GM21515 (cell line): ENCODE results near the gene MEGF6.
A peak's percentile ranks its signal among the peaks of the same experiment; 100 is the strongest.

Source experiments
- ATAC-seq: cut with Tn5 transposase; IDR thresholded peaks from one replicate; pipeline ENCODE4 v1.9.1; 2021; ENCODE audit not compliant: unreplicated experiment

Gene MEGF6

DNA sequence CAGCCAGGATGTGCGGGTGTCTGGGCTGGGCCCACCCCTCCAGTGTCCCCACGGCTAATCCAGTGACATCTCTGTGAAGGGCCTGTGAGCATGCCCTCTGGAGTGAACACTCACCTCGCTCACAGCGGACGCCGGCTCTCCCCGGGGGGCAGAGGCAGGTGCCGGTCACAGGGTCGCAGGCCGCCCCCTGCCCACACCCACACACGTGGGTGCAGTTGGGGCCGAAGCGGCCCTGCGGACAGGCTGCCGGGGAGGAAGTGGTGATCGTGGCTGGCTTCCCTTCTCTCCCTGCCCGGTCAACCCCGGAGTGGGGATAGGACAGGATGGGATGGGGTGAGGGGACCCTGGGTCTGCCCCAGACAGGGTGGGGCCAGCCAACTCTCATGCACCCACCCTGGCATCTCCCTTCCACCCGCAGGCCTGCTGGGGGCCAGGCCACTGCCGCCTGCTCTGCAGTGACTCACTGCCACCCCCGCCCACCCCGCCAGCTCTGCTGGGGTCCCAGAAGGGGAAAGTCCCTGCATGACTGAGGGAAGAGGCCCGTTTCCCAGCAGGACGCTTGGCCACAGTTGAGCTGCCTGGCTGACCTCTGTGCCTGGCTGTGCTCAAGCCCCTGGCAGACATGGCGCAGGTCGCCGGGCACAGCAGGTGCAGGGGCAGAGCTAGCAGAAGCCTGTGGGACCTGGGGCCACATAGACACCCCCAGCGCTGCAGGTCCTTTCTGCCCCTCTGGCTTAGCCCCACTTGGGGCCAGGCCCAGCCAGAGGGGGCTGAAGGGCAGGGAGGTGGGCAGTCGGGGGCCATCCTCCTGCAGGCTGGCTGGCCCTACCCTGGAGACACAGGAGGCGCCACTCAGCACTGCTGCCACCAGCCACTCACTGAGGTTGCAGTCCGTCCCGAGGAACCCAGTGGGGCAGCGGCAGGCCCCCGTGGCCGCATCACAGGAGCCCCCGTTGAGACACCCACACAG lies 115.2 kb downstream of the MEGF6 start:
- ATAC-seq: no peak

DNA sequence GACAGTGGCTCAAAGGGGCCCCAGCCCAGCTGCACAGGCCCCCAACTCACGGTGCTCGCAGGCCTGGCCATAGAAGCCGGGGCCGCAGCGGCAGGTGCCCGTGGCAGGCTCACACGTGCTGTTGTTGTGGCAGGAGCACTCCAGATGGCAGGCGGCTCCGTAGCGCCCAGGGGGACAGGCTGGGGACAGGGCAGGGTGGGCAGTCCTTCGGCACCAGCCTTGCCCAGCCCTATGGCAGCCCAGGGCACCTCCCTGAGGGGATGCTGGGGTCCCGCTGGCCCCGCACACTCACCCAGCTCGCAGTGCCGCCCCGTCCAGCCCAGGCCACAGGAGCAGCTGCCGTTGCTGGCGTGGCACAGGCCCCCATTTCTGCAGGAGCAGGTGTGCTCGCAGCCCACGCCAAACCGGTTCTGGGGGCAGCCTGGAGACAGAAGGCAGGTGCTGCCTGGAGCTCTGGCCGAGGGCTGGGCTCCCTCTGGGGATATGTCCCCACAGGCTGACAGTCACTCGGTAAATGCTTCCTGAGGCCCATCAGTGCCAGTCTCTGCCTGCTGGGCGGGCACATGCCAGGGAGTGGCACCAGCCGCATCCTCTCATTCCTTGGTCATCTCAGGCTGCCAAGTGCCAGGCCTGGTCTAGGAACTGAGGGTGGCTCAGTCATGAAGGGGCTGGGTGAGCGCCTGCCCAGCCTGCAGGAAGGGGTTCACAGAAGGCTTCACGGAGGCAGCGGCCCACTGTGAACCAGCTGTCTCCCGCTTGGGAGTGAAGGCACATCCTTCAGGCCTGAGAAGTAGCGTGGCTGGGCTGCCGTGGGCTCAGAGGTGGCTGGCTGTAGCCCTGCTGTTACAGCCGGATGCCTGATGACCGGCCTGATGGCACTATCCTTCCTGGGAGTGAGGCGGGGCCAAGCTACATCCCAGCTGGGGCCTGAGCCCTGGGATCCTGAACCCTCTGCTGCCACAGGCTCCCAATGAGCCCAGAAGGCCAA lies 116.7 kb downstream of the MEGF6 start:
- no peak for ATAC-seq

DNA sequence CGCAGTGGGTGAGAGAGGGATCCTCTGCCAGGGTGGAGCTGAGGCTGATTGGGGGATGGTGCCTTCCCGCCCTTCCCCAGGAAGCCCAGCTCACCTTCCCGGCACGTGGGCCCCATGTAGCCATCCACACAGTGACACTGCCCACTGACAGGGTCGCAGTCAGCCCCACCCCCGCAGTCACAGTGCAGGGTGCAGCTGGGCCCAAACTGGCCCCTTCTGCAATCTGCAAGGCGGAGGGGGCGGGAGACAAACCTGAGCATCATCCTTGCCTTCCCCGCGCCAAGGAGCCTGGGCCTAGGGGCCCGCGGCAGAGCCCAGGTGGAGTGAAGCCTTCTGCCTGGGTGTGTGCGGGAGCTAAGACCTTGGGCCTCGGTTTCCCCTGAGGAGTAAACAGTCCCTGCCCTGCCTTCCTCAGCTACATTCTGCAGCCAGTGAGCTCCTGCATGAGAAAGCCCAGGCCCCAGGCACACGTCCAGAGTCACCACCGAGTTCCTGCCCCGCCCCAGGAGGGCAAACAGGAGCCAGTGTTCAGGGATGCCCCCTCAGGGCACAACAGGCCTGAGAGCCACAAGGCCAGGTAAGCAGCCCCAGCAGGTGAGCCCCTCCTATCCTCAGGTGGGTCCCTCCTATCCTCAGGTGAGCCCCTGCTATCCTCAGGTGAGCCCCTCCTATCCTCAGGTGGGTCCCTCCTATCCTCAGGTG lies 118.6 kb downstream of the MEGF6 start:
- ATAC-seq: no peak

DNA sequence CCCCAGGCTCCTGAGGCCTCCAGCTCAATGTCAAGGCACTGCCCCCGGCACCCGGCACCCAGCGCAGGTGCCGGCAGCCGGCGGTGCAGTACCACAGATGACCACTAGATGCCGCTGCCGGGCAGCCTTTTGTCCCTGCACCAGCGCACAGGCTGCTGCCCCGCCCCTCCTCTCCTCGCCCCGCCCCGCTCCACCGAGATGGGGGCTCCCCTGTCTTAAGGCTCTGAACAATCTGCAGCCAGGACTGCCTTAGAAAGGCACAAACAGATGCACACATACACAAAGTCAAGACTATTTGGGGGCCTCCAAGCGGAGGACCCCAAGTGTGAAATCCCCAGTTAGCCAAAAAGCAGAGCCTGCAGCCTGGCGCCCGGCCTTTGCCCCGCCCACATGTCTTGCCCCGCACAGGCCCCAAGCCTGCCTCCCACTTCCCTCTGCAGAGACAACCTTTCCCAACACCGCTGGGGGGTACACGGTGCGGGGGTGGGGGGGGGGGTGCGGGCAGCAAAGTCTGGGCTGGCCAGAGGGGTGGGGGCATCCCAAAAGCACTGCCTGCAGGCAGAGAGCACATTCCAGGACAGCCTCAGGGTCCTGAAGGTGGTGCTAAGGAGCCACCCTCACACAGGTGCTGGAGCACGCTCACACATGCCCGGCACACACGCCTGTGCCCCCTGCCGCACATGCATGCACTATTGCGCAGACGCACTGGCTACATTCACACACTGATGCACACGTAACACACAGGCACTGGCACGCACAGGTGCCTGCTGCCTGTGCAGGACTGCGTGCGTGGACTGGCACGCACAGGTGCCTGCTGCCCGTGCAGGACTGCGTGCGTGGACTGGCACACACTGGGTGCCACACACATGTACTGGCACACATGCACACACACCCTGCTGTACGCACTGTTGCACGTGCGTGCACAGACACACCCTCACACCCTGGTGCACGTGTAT lies 119.7 kb downstream of the MEGF6 start:
- peak; percentile 71 for ATAC-seq

DNA sequence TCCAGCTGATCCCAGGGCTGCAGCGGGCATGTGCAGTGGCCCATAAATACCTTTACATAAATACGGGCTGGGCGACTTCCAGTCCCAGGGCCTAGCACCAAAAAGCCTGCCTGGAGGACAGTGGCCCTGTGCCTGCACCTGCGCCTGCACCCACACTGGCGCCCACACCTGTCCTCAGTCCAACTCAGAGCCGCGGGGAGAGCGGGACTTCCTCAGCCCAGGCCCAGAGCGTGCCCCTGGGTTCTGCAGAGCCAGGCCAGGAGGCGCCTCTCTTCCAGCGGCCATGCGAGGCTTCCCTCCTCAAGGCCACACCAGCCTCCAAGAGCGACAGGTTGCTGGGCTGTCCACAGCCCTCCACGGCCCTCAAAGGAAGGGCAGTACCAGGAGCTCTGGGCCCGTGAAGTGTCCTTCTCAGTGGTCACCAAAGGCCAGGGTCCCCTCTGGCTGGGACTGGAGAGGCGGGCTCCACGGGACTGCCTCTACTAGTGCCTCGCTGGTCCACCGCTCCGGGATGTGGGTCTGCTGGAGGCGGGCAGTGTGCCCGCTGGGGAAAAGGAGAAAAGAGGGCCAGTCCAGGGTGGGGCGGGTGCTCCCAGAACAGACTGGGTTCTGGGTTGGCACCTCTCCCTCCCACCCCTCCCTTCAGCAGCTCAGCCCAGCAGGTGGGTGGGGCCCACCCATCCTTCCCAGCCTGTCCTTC lies 121.1 kb downstream of the MEGF6 start:
- no peak for ATAC-seq

DNA sequence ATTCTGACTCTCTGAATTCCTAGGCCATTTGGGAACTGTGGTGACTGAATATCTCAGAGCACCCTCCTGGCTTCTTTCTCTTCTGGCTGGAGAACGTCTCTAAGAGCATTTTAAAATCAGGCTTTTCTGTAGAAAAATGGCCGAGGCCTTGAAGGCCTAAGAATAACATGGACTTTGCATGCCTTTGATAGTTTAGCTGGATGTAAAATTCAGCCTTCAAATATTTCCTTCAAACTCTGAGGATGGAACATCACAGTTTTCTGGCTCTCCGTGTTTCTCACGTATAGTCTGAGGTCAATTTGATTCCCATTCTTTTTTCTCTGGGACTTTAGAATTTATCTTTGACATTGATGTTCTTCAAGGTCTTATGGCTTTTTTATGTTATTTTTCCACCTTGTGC lies 122.9 kb downstream of the MEGF6 start:
- ATAC-seq: no peak

DNA sequence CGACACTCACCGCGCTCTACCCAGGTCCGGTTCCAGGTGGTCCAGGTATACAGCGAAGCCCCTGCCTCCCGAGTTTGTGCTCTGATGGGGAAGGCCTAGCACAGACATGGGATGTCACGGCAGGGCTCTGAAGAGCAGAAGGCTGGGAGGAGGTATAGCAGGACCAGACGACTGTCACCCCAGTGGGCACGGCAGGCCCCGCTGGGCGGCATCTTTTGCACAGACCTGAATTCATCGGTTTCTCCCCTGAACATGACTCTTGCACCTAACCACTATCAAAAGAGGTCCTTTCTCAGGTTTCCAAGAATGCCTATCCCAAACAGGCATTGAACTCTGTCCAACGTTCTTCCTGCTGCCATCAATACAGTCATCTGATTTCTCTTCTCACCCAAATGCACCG lies 126.3 kb downstream of the MEGF6 start:
- no peak for ATAC-seq

DNA sequence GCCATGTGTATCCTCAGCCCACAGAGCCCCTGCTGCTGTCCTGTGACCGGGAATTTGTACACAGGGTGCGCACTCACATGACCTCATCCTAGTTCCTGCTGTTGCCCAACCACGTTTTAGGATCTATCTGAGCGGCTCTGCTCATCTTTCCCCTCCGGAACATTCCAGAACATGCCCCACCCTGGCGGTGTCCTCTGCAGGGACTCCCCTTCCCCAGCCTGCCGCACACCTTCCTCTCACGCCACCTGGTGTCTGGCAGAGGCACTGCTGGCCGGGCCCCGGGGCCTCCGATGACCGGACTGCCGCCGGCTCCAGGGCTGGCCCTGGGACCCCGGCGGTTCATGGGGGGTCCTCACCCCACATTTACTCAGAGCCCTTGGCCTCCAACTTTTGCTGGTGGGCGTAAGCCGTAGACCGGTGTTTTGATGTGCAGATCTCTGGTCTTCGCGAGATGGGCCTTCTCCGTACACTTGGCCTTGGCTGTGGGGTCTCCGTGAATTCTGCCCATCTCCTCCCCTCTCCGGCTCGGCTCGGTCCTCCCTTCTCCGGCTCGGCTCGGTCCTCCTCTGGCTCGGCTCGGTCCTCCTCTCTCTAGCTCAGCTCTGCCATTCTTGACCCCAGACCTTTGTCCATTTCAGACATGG lies 127.4 kb downstream of the MEGF6 start:
- ATAC-seq: no peak

DNA sequence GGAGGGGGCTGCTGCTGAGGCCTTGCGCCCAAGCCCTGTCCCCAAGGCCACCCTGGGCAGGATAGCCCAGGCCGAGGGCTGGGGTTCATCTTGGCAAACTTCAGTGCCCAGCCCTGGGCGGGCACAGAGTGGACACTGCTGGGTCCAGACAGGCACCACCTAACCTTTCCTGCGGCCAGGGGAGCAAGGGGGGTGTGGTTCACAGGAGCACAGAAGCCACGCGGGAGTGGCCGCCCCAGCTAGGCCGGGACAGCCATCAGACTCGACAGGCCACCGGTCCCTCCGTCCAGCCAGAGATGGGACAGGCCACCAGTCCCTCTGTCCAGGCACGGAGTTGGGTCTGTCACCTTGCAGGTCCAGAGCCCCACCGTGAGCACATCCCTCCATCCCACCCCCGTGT lies 127.9 kb downstream of the MEGF6 start:
- ATAC-seq: no peak

DNA sequence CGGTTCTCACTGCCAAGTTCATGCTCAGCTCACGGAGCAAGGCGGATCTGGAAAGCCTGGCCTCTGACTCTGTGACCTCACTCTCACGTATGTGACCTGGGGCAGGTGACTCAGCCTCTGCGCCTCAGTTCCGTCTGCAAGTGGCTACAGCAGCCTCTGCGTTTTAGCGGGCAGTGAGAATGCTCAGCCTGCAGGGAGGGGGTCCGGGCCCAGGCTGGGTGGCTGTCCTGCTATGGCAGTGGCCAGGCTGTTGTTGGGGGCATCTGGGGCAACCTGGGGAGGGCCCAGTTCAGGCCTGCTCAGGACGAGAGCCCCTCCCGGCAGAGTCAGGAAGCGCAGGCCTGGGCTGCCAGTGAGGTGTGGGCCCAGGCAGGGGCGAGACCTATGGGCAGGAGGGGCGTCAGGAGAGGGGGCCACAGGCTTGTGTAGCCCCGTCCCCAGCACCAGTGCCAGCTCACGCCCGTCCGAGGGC lies 128.9 kb downstream of the MEGF6 start:
- ATAC-seq: no peak

DNA sequence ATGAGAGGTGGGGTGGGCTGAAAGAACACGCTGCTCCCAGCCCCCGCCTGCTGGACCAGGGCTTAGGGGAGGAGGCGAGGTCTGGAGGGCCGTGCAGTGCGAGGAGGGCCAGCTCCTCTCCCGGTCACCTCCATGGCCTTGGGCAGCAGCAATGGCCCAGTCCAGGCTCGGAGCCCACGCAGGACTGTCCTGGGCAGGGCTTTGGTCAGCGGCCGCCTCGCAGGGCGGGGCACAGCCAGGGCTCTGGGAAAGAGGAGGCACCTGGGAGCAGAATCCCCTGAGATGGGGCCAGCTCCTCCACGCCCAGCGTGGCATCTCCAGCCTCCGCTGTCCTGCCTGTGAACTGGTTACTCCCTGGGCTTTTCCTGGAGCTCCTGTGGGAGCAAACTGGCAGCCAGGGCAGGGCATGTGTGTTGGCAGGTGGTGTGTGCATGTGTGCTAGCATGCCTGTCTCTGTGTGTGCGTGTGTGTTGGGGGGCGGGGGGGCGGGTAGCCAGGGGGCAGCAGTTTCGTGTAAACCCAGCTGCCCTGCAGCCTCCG lies 129.4 kb downstream of the MEGF6 start:
- ATAC-seq: no peak

DNA sequence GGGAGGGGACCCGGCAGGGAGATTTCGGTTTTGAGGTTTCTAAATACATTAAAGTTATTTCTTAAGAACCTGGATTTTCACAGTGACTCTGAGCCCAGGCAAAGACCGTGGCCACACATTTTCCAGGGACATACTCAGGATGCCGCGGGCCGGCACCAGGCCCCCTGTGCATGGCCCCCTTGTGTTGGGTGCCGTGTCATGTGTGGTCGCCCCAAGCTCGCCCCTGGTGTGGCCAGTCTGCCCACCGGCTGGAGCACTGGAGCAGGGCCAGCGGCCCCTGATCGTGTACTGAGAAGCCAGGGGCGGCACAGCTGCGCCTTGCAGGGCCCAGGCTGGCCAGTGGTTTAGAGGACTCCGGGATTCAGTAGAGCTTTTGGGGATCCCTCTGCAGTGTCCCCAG lies 130.3 kb downstream of the MEGF6 start:
- no peak for ATAC-seq

DNA sequence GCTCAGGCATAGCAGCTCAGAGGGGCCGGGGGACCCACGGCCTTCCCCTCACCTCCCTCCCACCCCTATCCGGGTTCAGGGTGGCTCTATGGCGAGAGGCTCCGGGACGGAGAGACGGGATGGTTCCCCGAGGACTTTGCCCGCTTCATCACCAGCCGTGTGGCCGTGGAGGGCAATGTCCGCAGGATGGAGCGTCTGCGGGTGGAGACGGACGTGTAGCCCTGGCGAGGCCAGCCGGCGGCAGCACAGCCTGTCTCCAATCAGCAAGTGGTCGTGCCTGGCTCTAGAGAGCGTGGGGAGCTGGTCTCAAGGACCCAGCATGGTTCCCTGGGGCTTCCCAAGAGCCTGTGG lies 131.0 kb downstream of the MEGF6 start:
- ATAC-seq: no peak

DNA sequence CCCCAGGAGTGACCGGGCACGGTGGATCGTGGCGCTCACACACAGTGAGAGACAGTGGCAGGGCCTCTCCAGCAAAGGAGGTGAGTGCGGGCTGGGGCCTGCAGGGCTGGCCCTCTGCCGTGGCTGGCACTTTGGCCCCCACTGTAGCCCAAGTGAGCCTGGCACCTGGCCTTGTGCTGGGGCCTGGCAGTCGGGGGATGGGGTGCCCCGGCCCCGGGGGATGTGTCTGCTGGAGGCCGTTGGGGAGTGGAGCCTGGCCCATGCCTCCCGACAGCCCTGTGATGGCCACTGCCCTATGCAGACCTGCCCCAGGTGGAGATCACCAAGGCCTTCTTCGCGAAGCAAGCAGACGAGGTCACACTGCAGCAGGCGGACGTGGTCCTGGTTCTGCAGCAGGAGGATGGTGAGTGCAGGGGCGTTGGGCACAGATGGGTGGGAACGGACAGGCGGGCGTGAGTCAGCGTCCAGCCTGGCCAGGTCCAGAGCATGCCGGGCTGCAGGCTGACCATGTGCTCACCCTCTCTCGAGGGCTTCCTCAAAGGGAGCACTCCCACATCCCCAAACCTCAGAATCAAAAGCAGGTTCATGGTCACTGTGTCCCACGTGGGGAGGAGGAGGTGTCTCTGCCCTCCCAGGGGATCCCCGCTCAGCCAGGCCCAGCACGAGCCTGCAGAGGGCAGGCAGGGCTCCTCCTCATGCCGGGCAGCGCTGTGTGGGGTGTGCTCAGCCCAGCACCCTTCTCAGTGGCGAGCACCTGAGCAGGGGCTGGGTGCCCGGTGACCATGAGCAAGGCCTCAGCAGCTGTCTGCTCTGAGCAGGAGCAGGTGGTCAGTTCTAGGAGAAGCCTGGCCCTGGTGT lies 131.6 kb downstream of the MEGF6 start:
- no peak for ATAC-seq

DNA sequence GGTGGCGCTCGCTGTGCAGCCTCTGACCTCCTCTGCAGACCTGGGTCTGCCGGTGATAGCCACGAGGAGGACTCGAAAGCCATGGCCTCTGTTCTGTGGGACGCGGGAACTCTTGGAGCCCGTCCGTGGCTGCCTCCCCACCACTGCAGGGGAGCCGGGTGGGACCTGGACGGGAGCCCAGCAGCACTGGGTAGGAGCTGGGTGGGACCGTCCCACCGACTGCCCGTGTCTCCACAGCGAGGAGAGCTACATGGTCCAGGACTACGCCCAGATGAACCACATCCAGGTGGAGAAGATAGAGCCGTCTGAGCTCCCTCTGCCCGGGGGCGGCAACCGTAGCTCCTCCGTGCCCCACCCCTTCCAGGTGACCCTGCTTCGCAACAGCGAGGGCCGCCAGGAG lies 133.1 kb downstream of the MEGF6 start:
- no peak for ATAC-seq

DNA sequence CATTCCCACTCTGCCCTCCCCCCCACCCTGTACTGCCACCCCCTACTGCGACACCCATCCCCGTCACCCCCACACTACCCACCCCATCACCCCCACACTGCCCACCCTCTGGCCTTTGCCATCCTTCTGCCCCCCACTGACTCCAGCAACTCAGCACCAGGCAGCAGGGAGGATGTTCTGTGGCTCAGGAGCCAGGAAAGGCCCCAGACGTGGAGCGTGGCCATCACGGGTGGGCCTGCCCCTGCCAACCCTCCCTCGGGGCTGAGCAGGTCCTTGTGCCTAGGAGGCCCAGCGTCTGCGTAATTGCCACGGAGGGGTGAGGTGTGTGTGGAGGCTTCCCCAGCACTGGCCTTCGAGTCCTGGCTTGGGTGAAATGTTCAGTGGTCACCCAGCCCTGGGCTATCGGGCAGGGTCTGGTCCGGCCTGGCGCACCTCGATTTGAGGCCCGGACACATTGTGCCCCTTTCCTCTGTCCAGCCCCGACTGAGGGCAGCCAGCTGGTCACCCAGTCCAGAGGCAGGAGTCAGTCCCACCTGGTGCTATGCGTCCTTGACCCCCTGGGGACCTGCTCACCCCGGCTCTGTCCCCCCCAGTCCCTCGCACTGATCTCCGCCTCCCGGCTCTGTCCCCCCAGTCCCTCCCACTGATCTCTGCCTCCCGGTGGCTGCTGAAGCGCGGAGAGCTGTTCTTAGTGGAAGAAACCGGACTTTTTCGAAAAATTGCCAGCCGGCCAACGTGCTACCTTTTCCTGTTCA lies 133.9 kb downstream of the MEGF6 start:
- no peak for ATAC-seq

DNA sequence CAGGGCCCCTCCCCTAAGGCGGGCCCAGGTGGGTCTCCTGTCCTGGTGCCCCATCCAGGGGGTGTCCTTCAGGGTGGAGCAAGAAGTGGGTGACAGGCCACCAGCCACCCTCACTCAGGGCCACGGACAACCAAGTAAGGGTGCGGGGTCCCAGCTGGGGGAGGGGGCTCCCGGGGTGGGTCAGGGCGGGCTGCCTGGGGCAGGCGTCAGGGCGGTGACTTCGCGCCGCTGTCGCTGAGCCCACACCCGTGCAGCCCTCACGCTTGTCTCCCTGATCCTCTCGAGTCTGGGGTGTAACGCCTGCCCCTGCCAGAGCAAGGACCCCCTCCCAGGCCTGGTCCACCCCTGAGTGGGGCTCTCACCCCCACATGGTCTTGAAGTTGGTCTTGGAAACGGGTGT lies 134.6 kb downstream of the MEGF6 start:
- ATAC-seq: no peak
